ENCODE measurements around the gene MB. TPM values are rescaled to one million over a fixed set of nuclear protein-coding genes. Genes with fewer than 3 reads are reported as not detected.

The MB gene
- total and polyA plus RNA-seq, 4 donors, result 0.13 to 0.25 TPM; not detected in 2

- no peak overlapping the region for H3K4me3 ChIP-seq (ENCODE audit: low read depth in 1 of 3, low read length in 3 of 3)
- no peaks in the 10 kb centered on the region for H3K36me3 ChIP-seq (ENCODE audit: control insufficient read depth in 4 of 4, insufficient read depth in 3 of 4, low read depth in 1 of 4, low read length in 3 of 4)
- WGBS, result 95% methylated on average over 9 of the region's 9 CpGs
- no peak for DNase-seq (ENCODE audit: low spot score)
- H3K27me3 ChIP-seq (ENCODE audit: control insufficient read depth in 4 of 4, insufficient read depth in 4 of 4, low read length in 3 of 4), result no peaks in the 10 kb centered on the region
- H3K4me1 ChIP-seq (ENCODE audit: control insufficient read depth in 4 of 4, insufficient read depth in 4 of 4, low read length in 3 of 4), result peaks cover 3 to 16% (median 12%) of the 10 kb centered on the region in 4 donors
- no peak for TF ChIP-seq RXRA (IDR thresholded peaks at IDR 0.05)
- H3K9ac ChIP-seq (ENCODE audit: low read depth in 1 of 2, low read length in 2 of 2), result no peak overlapping the region
- H3K9me3 ChIP-seq (ENCODE audit: control insufficient read depth in 4 of 4, low read length in 3 of 4), result no peaks in the 10 kb centered on the region
- H3K27ac ChIP-seq (ENCODE audit: low read depth in 1 of 2, low read length in 2 of 2), result no peak overlapping the region
Measured at GRCh38 chr22:35609261-35609660, 7.9 kb downstream of the MB start.

- Histone ChIP-seq H3K9ac (ENCODE audit: low read depth in 1 of 2, low read length in 2 of 2) (no peak overlapping the region), H3K36me3 (ENCODE audit: control insufficient read depth in 4 of 4, insufficient read depth in 3 of 4, low read depth in 1 of 4, low read length in 3 of 4) (no peaks in the 10 kb centered on the region), H3K4me3 (ENCODE audit: low read depth in 1 of 3, low read length in 3 of 3) (no peak overlapping the region), H3K27me3 (ENCODE audit: control insufficient read depth in 4 of 4, insufficient read depth in 4 of 4, low read length in 3 of 4) (no peaks in the 10 kb centered on the region), H3K27ac (ENCODE audit: low read depth in 1 of 2, low read length in 2 of 2) (no peak overlapping the region), H3K4me1 (ENCODE audit: control insufficient read depth in 4 of 4, insufficient read depth in 4 of 4, low read length in 3 of 4) (peaks cover 3 to 15% (median 12%) of the 10 kb centered on the region in 4 donors), H3K9me3 (ENCODE audit: control insufficient read depth in 4 of 4, low read length in 3 of 4) (no peaks in the 10 kb centered on the region)
- no peak for DNase-seq (ENCODE audit: low spot score)
- TF ChIP-seq ZBTB33 (IDR thresholded peaks at IDR 0.05), result no peak
- WGBS, result 92% methylated on average over 11 of the region's 11 CpGs
Measured at GRCh38 chr22:35608088-35608487, 9.0 kb downstream of the MB start.

GRCh38 chr22:35606916-35607315 lies 10.2 kb downstream of the MB start:
- no peaks in the 10 kb centered on the region for H3K27me3 ChIP-seq (ENCODE audit: control insufficient read depth in 4 of 4, insufficient read depth in 4 of 4, low read length in 3 of 4)
- WGBS, result 92% methylated on average over 8 of the region's 8 CpGs

More at GRCh38 chr22:35606916-35607315, 10.2 kb downstream of the MB start:
- DNase-seq (ENCODE audit: low spot score), result no peak
- peaks cover 3 to 10% (median 8%) of the 10 kb centered on the region in 4 donors for H3K4me1 ChIP-seq (ENCODE audit: control insufficient read depth in 4 of 4, insufficient read depth in 4 of 4, low read length in 3 of 4)
- no peaks in the 10 kb centered on the region for H3K9me3 ChIP-seq (ENCODE audit: control insufficient read depth in 4 of 4, low read length in 3 of 4)
- H3K36me3 ChIP-seq (ENCODE audit: control insufficient read depth in 4 of 4, insufficient read depth in 3 of 4, low read depth in 1 of 4, low read length in 3 of 4), result no peaks in the 10 kb centered on the region
- no peak overlapping the region for H3K4me3 ChIP-seq (ENCODE audit: low read depth in 1 of 3, low read length in 3 of 3)
- TF ChIP-seq HNF4A (conservative IDR thresholded peaks at IDR 0.05) (no peak), CTCF (IDR thresholded peaks at IDR 0.05; ENCODE audit: low read depth, low read length, missing input control) (no peak), NR2F2 (IDR thresholded peaks at IDR 0.05) (no peak), EGR1 (IDR thresholded peaks at IDR 0.05; ENCODE audit: low read depth in 2 of 2) (no peak), MAX (IDR thresholded peaks at IDR 0.05) (no peak), JUND (IDR thresholded peaks at IDR 0.05) (no peak), RAD21 (IDR thresholded peaks at IDR 0.05) (no peak), FOXA2 (IDR thresholded peaks at IDR 0.05) (no peak), FOXA1 (IDR thresholded peaks at IDR 0.05) (no peak), TAF1 (conservative IDR thresholded peaks at IDR 0.05) (no peak), GABPA (IDR thresholded peaks at IDR 0.05 in 1 of 2, conservative IDR thresholded peaks at IDR 0.05 in 1 of 2) (no peak), HNF4G (IDR thresholded peaks at IDR 0.05) (no peak), RXRA (IDR thresholded peaks at IDR 0.05) (no peak), REST (IDR thresholded peaks at IDR 0.05) (no peak)
- no peak overlapping the region for H3K27ac ChIP-seq (ENCODE audit: low read depth in 1 of 2, low read length in 2 of 2)
- no peak overlapping the region for H3K9ac ChIP-seq (ENCODE audit: low read depth in 1 of 2, low read length in 2 of 2)

Measured in liver (tissue), 9 donors.